A549 (cell line): ENCODE measurements around the gene KDF1. TPM values are rescaled to one million over a fixed set of nuclear protein-coding genes. Genes with fewer than 3 reads are reported as not detected.

Experiments
- ATAC-seq, 2 experiments: fragments of 200-7000 bp in 1 of 2; fragments of >200 bp in 1 of 2; cut with Nextera tagmentation in 1 of 2; cut with Tn5 transposase in 1 of 2; 3 replicates each; pipeline versions ENCODE4 v1.8.0 to v1.9.1; 2018 to 2020; ENCODE audit warnings: mild to moderate bottlenecking in 1 of 2, moderate library complexity in 1 of 2
- CTCF ChIA-PET: fragments of 300-600 bp; sonication (Branson Sonifier 250); formaldehyde crosslinking; extraction: SDS; loops from one replicate; lab custom pipeline; 2021; ENCODE audit warnings: antibody characterized with exemption, inconsistent platforms; lab: Yijun Ruan, JAX
- POLR2A ChIA-PET: fragments of 350-600 bp; formaldehyde crosslinking; extraction: SDS; loops from one replicate; lab custom pipeline; 2021; ENCODE audit warnings: antibody characterized with exemption, inconsistent platforms; lab: Yijun Ruan, JAX
- DNase-seq, 2 experiments: peaks; one replicate each; pipeline versions ENCODE4 v3.0.0 to v3.0.0-alpha.2; 2011 to 2016; ENCODE audit warnings: low read depth in 1 of 2, low spot score in 1 of 2
- FAIRE-seq: peaks from 2 replicates; lab custom pipeline; 2011; peaks lifted over from hg19 to GRCh38; lab: Jason Lieb, UNC
- H3K27ac ChIP-seq, 2 experiments: fragments of >200 bp; sonication (Bioruptor Twin); formaldehyde crosslinking; 3 replicates each; pipeline ENCODE4 v1.5.1; 2016 to 2017
- H3K4me1 ChIP-seq: fragments of >200 bp; sonication (Bioruptor Twin); formaldehyde crosslinking; 3 replicates; pipeline ENCODE4 v1.6.1; 2016
- H3K4me2 ChIP-seq: fragments of >200 bp; sonication (Bioruptor Twin); formaldehyde crosslinking; 3 replicates; pipeline ENCODE4 v1.6.1; 2016
- H3K4me3 ChIP-seq: fragments of >200 bp; sonication (Bioruptor Twin); formaldehyde crosslinking; 3 replicates; pipeline ENCODE4 v1.5.1; 2016
- H3K9me3 ChIP-seq: fragments of >200 bp; sonication (Bioruptor Twin); formaldehyde crosslinking; 3 replicates; pipeline ENCODE4 v1.6.1; 2016
- ATOH8 ChIP-seq: fragments of 250-450 bp; sonication (Bioruptor Pico); IDR thresholded peaks from 2 replicates; pipeline ENCODE4 v1.5.0; 2020; ENCODE audit warnings: low read depth, mild to moderate bottlenecking, moderate library complexity
- BHLHE40 ChIP-seq: IDR thresholded peaks from 2 replicates; pipeline ENCODE4 v1.6.1; 2012; ENCODE audit warnings: low read depth, low read length, inconsistent platforms
- CBX8 ChIP-seq: fragments of 200-600 bp; sonication (generic); IDR thresholded peaks from 2 replicates; pipeline ENCODE4 v1.6.1; 2016
- EHMT2 ChIP-seq: fragments of 200-600 bp; sonication (generic); IDR thresholded peaks from 2 replicates; pipeline ENCODE4 v1.6.1; 2016; ENCODE audit warnings: antibody characterized with exemption, low read depth, mild to moderate bottlenecking, moderate library complexity
- EP300 ChIP-seq, 2 experiments: fragments of >200 bp; sonication (Bioruptor Twin); formaldehyde crosslinking; IDR thresholded peaks; 2 replicates in 1 of 2; 3 replicates in 1 of 2; pipeline ENCODE4 v1.6.1; 2016 to 2017
- FOSB ChIP-seq: fragments of 250-450 bp; sonication (Bioruptor Pico); IDR thresholded peaks from 2 replicates; pipeline ENCODE4 v1.5.0; 2020; ENCODE audit warnings: mild to moderate bottlenecking, moderate library complexity
- HEYL ChIP-seq: fragments of 250-450 bp; sonication (Bioruptor Pico); IDR thresholded peaks from 2 replicates; pipeline ENCODE4 v1.8.0; 2021; ENCODE audit warnings: mild to moderate bottlenecking, moderate library complexity
- HOXB5 ChIP-seq: fragments of 250-450 bp; sonication (Bioruptor Pico); IDR thresholded peaks from 2 replicates; pipeline ENCODE4 v1.5.0; 2020; ENCODE audit warnings: mild to moderate bottlenecking, moderate library complexity
- JUNB ChIP-seq: fragments of >200 bp; sonication (Bioruptor Twin); formaldehyde crosslinking; IDR thresholded peaks from 2 replicates; pipeline ENCODE4 v1.6.1; 2016
- NFE2L2 ChIP-seq: fragments of 150-350 bp; conservative IDR thresholded peaks from 2 replicates; pipeline ENCODE4 v1.6.1; 2014; ENCODE audit warnings: low read length
- PBX3 ChIP-seq: IDR thresholded peaks from 2 replicates; pipeline ENCODE4 v1.6.1; 2012
- PHF8 ChIP-seq: fragments of 200-600 bp; sonication (generic); IDR thresholded peaks from 2 replicates; pipeline ENCODE4 v1.6.1; 2016; ENCODE audit warnings: low read depth, mild to moderate bottlenecking, antibody characterized with exemption, moderate library complexity, borderline replicate concordance
- POLR2AphosphoS2 ChIP-seq: conservative IDR thresholded peaks from 2 replicates; pipeline ENCODE4 v1.6.1; 2012; ENCODE audit warnings: low read length, improper control_type of control experiment, inconsistent platforms
- RARB ChIP-seq: fragments of 250-450 bp; sonication (Bioruptor Pico); IDR thresholded peaks from 2 replicates; pipeline ENCODE4 v1.8.0; 2021; ENCODE audit warnings: mild to moderate bottlenecking, moderate library complexity
- SMC3 ChIP-seq: fragments of >200 bp; sonication (Bioruptor Twin); formaldehyde crosslinking; IDR thresholded peaks from 3 replicates; pipeline ENCODE4 v1.6.1; 2018; ENCODE audit warnings: inconsistent platforms
- SREBF2 ChIP-seq: fragments of 450-650 bp; IDR thresholded peaks from 2 replicates; pipeline ENCODE4 v1.6.1; 2014; ENCODE audit warnings: mild to moderate bottlenecking, moderate library complexity
- ZSCAN20 ChIP-seq: fragments of 250-450 bp; sonication (Bioruptor Pico); IDR thresholded peaks from 2 replicates; pipeline ENCODE4 v1.8.0; 2022; ENCODE audit warnings: mild to moderate bottlenecking, moderate library complexity
- WGBS: methylation state at CpG from one replicate; pipeline ENCODE4 v1.1.6; 2017; ENCODE audit errors: missing lambda C conversion rate; 5-methylcytosine and 5-hydroxymethylcytosine counted together
- polyA plus RNA-seq, 4 experiments: library from polyadenylated mRNA; depleted of rRNA in 3 of 4; stranded (reverse); fragments of >200 nt; fragmentation: RNase III in 1 of 4; extraction: RNeasy Plus Mini Kit Qiagen cat#74134 plus additional on column Dnase treatment in 1 of 4; gene quantifications; 2 replicates in 3 of 4; 3 replicates in 1 of 4; pipeline ENCODE4 v1.2.3, GENCODE V29; 2011 to 2017
- TF ChIP-seq, protein P1 (sequence below): fragments of 250-450 bp; sonication (Bioruptor Pico); IDR thresholded peaks from 2 replicates; pipeline ENCODE4 v1.5.0; 2021; ENCODE audit warnings: mild to moderate bottlenecking, moderate library complexity, borderline replicate concordance
- TF ChIP-seq, protein P2 (sequence below): fragments of 450-650 bp; IDR thresholded peaks from 2 replicates; pipeline ENCODE4 v1.6.1; 2014; ENCODE audit warnings: antibody characterized with exemption
- TF ChIP-seq, protein P3 (sequence below): fragments of >200 bp; sonication (Bioruptor Twin); formaldehyde crosslinking; IDR thresholded peaks from 2 replicates; pipeline ENCODE4 v1.6.1; 2016
- TF ChIP-seq, protein P4 (sequence below): IDR thresholded peaks from 2 replicates; pipeline ENCODE4 v1.6.1; 2012; ENCODE audit warnings: low read depth, borderline replicate concordance

Gene KDF1
- polyA plus RNA-seq, 2 of the 4 experiments (the other 2 are of a cell fraction): not detected

GRCh38 chr1:26959270-26959669 lies 998 bp downstream of the KDF1 start:
- H3K4me2 ChIP-seq: no peak overlapping the region
- 86% methylated on average over 9 of the region's 13 CpGs for WGBS
- ATAC-seq (no peak), FAIRE-seq (no peak), DNase-seq (no peak)
- no peak overlapping the region; a peak in 1 of 6 replicates for H3K27ac ChIP-seq
- H3K4me1 ChIP-seq: peaks cover 25% of the 10 kb centered on the region
- ChIA-PET CTCF (interaction anchor here (0.7 to 1.2 kb wide), 2 partner anchors 25 to 72 kb away, joined by 3 read pairs; no protein-coding TSS in a partner anchor), POLR2A (interaction anchor here (1.2 kb wide), 1 partner anchor 35 kb away, joined by 3 read pairs; no protein-coding TSS in a partner anchor)
- H3K4me3 ChIP-seq: no peak overlapping the region
- no peaks in the 10 kb centered on the region for H3K9me3 ChIP-seq
- TF ChIP-seq PBX3 (no peak), CBX8 (no peak), NFE2L2 (no peak), ATOH8 (CRISPR knock-in tag) (no peak), SREBF2 (no peak), ZSCAN20 (no peak), SMC3 (no peak), HEYL (CRISPR knock-in tag) (no peak), FOSB (CRISPR knock-in tag) (no peak), RARB (no peak), BHLHE40 (no peak), EHMT2 (no peak), JUNB (no peak), POLR2AphosphoS2 (no peak), PHF8 (no peak)
- TF ChIP-seq, protein P1, sequence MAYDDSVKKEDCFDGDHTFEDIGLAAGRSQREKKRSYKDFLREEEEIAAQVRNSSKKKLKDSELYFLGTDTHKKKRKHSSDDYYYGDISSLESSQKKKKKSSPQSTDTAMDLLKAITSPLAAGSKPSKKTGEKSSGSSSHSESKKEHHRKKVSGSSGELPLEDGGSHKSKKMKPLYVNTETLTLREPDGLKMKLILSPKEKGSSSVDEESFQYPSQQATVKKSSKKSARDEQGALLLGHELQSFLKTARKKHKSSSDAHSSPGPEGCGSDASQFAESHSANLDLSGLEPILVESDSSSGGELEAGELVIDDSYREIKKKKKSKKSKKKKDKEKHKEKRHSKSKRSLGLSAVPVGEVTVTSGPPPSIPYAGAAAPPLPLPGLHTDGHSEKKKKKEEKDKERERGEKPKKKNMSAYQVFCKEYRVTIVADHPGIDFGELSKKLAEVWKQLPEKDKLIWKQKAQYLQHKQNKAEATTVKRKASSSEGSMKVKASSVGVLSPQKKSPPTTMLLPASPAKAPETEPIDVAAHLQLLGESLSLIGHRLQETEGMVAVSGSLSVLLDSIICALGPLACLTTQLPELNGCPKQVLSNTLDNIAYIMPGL (CRISPR knock-in tag): no peak
- TF ChIP-seq, protein P2, sequence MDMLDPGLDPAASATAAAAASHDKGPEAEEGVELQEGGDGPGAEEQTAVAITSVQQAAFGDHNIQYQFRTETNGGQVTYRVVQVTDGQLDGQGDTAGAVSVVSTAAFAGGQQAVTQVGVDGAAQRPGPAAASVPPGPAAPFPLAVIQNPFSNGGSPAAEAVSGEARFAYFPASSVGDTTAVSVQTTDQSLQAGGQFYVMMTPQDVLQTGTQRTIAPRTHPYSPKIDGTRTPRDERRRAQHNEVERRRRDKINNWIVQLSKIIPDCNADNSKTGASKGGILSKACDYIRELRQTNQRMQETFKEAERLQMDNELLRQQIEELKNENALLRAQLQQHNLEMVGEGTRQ: no peak
- TF ChIP-seq, protein P3, sequence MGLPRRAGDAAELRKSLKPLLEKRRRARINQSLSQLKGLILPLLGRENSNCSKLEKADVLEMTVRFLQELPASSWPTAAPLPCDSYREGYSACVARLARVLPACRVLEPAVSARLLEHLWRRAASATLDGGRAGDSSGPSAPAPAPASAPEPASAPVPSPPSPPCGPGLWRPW: no peak
- TF ChIP-seq, protein P4, sequence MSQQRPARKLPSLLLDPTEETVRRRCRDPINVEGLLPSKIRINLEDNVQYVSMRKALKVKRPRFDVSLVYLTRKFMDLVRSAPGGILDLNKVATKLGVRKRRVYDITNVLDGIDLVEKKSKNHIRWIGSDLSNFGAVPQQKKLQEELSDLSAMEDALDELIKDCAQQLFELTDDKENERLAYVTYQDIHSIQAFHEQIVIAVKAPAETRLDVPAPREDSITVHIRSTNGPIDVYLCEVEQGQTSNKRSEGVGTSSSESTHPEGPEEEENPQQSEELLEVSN: no peak
- TF ChIP-seq, all 56 proteins: peak for 0

DNA sequence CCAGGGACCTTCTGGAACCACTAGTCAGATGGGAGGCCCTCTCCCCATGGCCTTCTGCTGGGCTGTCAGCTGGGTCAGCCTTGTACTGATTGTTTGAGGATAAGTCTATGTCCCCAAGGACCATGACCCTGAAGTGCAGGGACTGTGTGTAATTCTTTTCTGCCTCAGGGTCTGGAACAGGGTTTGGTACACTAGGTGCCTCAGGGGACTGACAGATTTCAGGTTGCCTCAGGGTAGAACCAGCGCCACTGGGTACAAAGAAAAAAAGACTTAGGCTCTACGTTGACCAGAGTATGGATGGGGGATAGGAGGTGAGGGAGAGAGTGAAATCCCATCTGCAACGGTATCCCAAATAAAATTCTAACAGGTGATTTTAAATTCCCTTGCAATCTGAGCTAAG lies 3.0 kb downstream of the KDF1 start:
- Histone ChIP-seq H3K4me2 (no peak overlapping the region), H3K27ac (no peak overlapping the region; a peak in 1 of 6 replicates), H3K9me3 (no peaks in the 10 kb centered on the region), H3K4me3 (no peak overlapping the region), H3K4me1 (peaks cover 21% of the 10 kb centered on the region)
- 81% methylated on average over 3 of the region's 3 CpGs for whole genome bisulfite sequencing
- POLR2A ChIA-PET: no interaction called here
- no peak for DNase-seq
- no peak for FAIRE-seq
- ATAC-seq: no peak
- no peak for TF ChIP-seq HOXB5
- no peak for TF ChIP-seq EP300 (IDR thresholded peaks at IDR 0.05)
- CTCF ChIA-PET: interaction anchor here (0.7 to 5.5 kb wide), 2 partner anchors 10 to 40 kb away, joined by 4 to 38 read pairs; no protein-coding TSS in a partner anchor
